Panc1 (cell line): ENCODE results near the gene ADARB1. TPM values are rescaled to one million over a fixed set of nuclear protein-coding genes. Genes with fewer than 3 reads are reported as not detected.

Experiments
- ATAC-seq: fragments of 200-7000 bp; cut with Tn5 transposase; 2 replicates; pipeline ENCODE4 v1.9.1; 2020; ENCODE audit warnings: mild to moderate bottlenecking, moderate library complexity
- BruUV-seq: library from RNA; stranded (reverse); fragments of 400-500 nt; replicated peaks from 2 replicates; lab custom pipeline; 2021; lab: Mats Ljungman, UMichigan
- CTCF ChIA-PET: fragments of 300-600 bp; sonication (Branson Sonifier 250); formaldehyde crosslinking; loops from one replicate; lab custom pipeline; 2022; ENCODE audit warnings: antibody characterized with exemption; lab: Charles Lee
- POLR2A ChIA-PET: fragments of 300-600 bp; sonication (Branson Sonifier 250); formaldehyde crosslinking; loops from one replicate; lab custom pipeline; 2022; ENCODE audit warnings: antibody characterized with exemption; lab: Charles Lee
- DNase-seq: peaks from one replicate; pipeline ENCODE4 v3.0.0-alpha.2; 2010; ENCODE audit warnings: low read depth, low spot score
- H3K27ac ChIP-seq: 2 replicates; pipeline ENCODE4 v1.5.1; 2011; ENCODE audit warnings: mild to moderate bottlenecking, low read length, inconsistent platforms
- H3K27me3 ChIP-seq: fragments of 200-500 bp; sonication (Bioruptor generic); 2 replicates; pipeline ENCODE4 v1.6.0; 2014; ENCODE audit warnings: low read length, inconsistent platforms; ENCODE audit not compliant: control insufficient read depth, insufficient read depth
- H3K36me3 ChIP-seq: fragments of 200-500 bp; sonication (Bioruptor generic); 2 replicates; pipeline ENCODE4 v1.5.1; 2014; ENCODE audit warnings: inconsistent platforms, mild to moderate bottlenecking, low read length, moderate library complexity; ENCODE audit not compliant: control insufficient read depth, insufficient read depth
- H3K4me1 ChIP-seq: 2 replicates; pipeline ENCODE4 v1.5.1; 2011; ENCODE audit warnings: inconsistent platforms, mild to moderate bottlenecking, low read length, moderate library complexity; ENCODE audit not compliant: control insufficient read depth, insufficient read depth
- H3K4me3 ChIP-seq, 2 experiments: 2 replicates each; pipeline ENCODE4 v1.5.1; 2011 to 2012; ENCODE audit warnings: low read depth in 2 of 2, low read length in 2 of 2, mild to moderate bottlenecking in 2 of 2, inconsistent platforms in 1 of 2, moderate library complexity in 1 of 2
- H3K9me3 ChIP-seq: fragments of 200-500 bp; sonication (Bioruptor generic); 2 replicates; pipeline ENCODE4 v1.5.1; 2014; ENCODE audit warnings: low read depth, mild to moderate bottlenecking, inconsistent platforms, low read length, moderate library complexity; ENCODE audit not compliant: control insufficient read depth, insufficient read depth
- CTCF ChIP-seq: fragments of 450-650 bp; IDR thresholded peaks from 2 replicates; pipeline ENCODE4 v1.5.1; 2017; ENCODE audit warnings: mild to moderate bottlenecking
- POLR2AphosphoS5 ChIP-seq: IDR thresholded peaks from 2 replicates; pipeline ENCODE4 v1.6.1; 2012; ENCODE audit warnings: mild to moderate bottlenecking, low read depth, low read length, moderate library complexity
- REST ChIP-seq, 2 experiments: IDR thresholded peaks; 2 replicates each; pipeline ENCODE4 v1.6.1; 2011 to 2012; ENCODE audit warnings: low read depth in 2 of 2, control low read depth in 1 of 2, low read length in 1 of 2, mild to moderate bottlenecking in 1 of 2, moderate library complexity in 1 of 2; ENCODE audit not compliant: insufficient read depth in 1 of 2
- SIN3A ChIP-seq: IDR thresholded peaks from 2 replicates; pipeline ENCODE4 v1.6.1; 2012; ENCODE audit warnings: low read depth, mild to moderate bottlenecking, low read length, moderate library complexity, borderline replicate concordance; ENCODE audit not compliant: insufficient read depth
- TCF7L2 ChIP-seq: IDR thresholded peaks from 2 replicates; pipeline ENCODE4 v1.6.1; 2011; ENCODE audit warnings: mild to moderate bottlenecking, low read depth, low read length, inconsistent platforms
- in situ Hi-C: cut with HindIII; loops from 2 replicates; pipeline ENCODE4 v1.10.0; 2016; ENCODE audit warnings: low sequenced_read_pairs, low pct_unique_long_range_greater_than_20kb
- intact Hi-C: fragments of 100-400 bp; cut with micrococcal nuclease; formaldehyde crosslinking; loops from one replicate; pipeline ENCODE4 v1.10.0; 2022; ENCODE audit not compliant: unreplicated experiment
- total RNA-seq: library from RNA; stranded (reverse); gene quantifications from one replicate; pipeline ENCODE4 v1.2.1, GENCODE V29; 2021; ENCODE audit not compliant: unreplicated experiment

ADARB1 gene
- total RNA-seq, 1 experiment from 2014 or later, result 15.0 TPM

GRCh38 chr21:45223236-45224185 lies 149.1 kb downstream of the ADARB1 start:
- POLR2A ChIA-PET, result interaction anchor here (0.6 kb wide), 1 partner anchor 1405 kb away, joined by 5 read pairs; no protein-coding TSS in a partner anchor

GRCh38 chr21:45224189-45224938 lies 150.0 kb downstream of the ADARB1 start:
- Histone ChIP-seq H3K36me3 (no peaks in the 10 kb centered on the region), H3K4me3 (no peak overlapping the region), H3K27me3 (no peaks in the 10 kb centered on the region), H3K9me3 (no peaks in the 10 kb centered on the region), H3K27ac (no peak overlapping the region), H3K4me1 (peaks cover 18% of the 10 kb centered on the region)
- DNase-seq (no peak), ATAC-seq (0 out of 2 replicates have a peak, but pooled peaks have one; percentile 39)
- intact Hi-C loops, result no loop called here
- ChIA-PET POLR2A (interaction anchor here (0.6 kb wide), 1 partner anchor 1404 kb away, joined by 5 read pairs; no protein-coding TSS in a partner anchor), CTCF (no interaction called here)
- no TSS peak for BruUV-seq
- in situ Hi-C loops, result no loop called here
- TF ChIP-seq POLR2AphosphoS5 (no peak), SIN3A (no peak), REST (IDR thresholded peaks at IDR 0.05; ENCODE audit: insufficient read depth in 1 of 2, low read depth in 2 of 2, low read length in 1 of 2) (no peak), TCF7L2 (no peak), CTCF (no peak)

More at GRCh38 chr21:45223236-45224185, 149.1 kb downstream of the ADARB1 start:
- Histone ChIP-seq H3K4me3 (no peak overlapping the region), H3K4me1 (peaks cover 15% of the 10 kb centered on the region), H3K36me3 (no peaks in the 10 kb centered on the region), H3K27me3 (no peaks in the 10 kb centered on the region), H3K9me3 (no peaks in the 10 kb centered on the region), H3K27ac (no peak overlapping the region)
- TF ChIP-seq POLR2AphosphoS5, result no peak
- in situ Hi-C loops, result no loop called here
- CTCF ChIA-PET, result no interaction called here
- intact Hi-C loops, result no loop called here
- ATAC-seq (no peak), DNase-seq (no peak)
- no TSS peak for BruUV-seq
